HCT116 (cell line): ENCODE results near the gene WDSUB1. TPM values are rescaled to one million over a fixed set of nuclear protein-coding genes. Genes with fewer than 3 reads are reported as not detected.

Experiments
- ATAC-seq: fragments of 200-7000 bp; cut with Tn5 transposase; 2 replicates; pipeline ENCODE4 v1.9.1; 2020; ENCODE audit warnings: mild to moderate bottlenecking, moderate library complexity
- BruUV-seq: library from RNA; stranded (reverse); fragments of 400-500 nt; replicated peaks from 2 replicates; lab custom pipeline; 2021; lab: Mats Ljungman, UMichigan
- CTCF ChIA-PET: fragments of 300-600 bp; sonication (Branson Sonifier 250); formaldehyde crosslinking; loops from one replicate; lab custom pipeline; 2021; ENCODE audit warnings: antibody characterized with exemption; lab: Charles Lee
- POLR2A ChIA-PET: fragments of 300-600, 350-600 bp; sonication (Branson Sonifier 250); formaldehyde crosslinking; loops from one replicate; lab custom pipeline; 2021; ENCODE audit warnings: antibody characterized with exemption; lab: Charles Lee
- RAD21 ChIA-PET, 2 experiments: fragments of 300-600 bp; sonication (Branson Sonifier 250); formaldehyde crosslinking; loops; one replicate each; lab custom pipeline; 2023; ENCODE audit warnings: low total read pairs in 2 of 2; ENCODE audit not compliant: uncharacterized antibody in 2 of 2, unreplicated experiment in 2 of 2, low non-redundant PET in 1 of 2; lab: Charles Lee
- DNase-seq: peaks from one replicate; pipeline ENCODE4 v3.0.0-alpha.2; 2010; ENCODE audit warnings: low read depth, low spot score
- H2AFZ ChIP-seq: fragments of 200-600 bp; shearing (Covaris generic), sonication (generic); 2 replicates; pipeline ENCODE4 v1.6.1; 2017; ENCODE audit warnings: low read depth, mixed run types, mixed read lengths, antibody characterized with exemption, low read length; ENCODE audit not compliant: poor library complexity, severe bottlenecking
- H3K27ac ChIP-seq: 2 replicates; pipeline ENCODE4 v1.5.1; 2012; ENCODE audit warnings: low read depth, low read length
- H3K27me3 ChIP-seq: fragments of 200-600 bp; sonication (generic); 2 replicates; pipeline ENCODE4 v1.6.1; 2016; ENCODE audit warnings: mixed run types, low read length, mixed read lengths; ENCODE audit not compliant: insufficient read depth
- H3K36me3 ChIP-seq, 2 experiments: fragments of 200-500 bp in 1 of 2; fragments of 200-600 bp in 1 of 2; sonication (Bioruptor generic) in 1 of 2; sonication (generic) in 1 of 2; 2 replicates each; pipeline versions ENCODE4 v1.5.1 to v1.6.1; 2014 to 2016; ENCODE audit warnings: low read length in 2 of 2, inconsistent platforms in 1 of 2, mixed read lengths in 1 of 2, mixed run types in 1 of 2; ENCODE audit not compliant: insufficient read depth in 2 of 2, control insufficient read depth in 1 of 2
- H3K4me1 ChIP-seq, 2 experiments: fragments of 200-600 bp in 1 of 2; sonication (generic) in 1 of 2; 2 replicates each; pipeline versions ENCODE4 v1.5.1 to v1.6.1; 2012 to 2017; ENCODE audit warnings: low read length in 2 of 2, inconsistent platforms in 1 of 2, mild to moderate bottlenecking in 1 of 2, mixed read lengths in 1 of 2, mixed run types in 1 of 2, moderate library complexity in 1 of 2; ENCODE audit not compliant: insufficient read depth in 2 of 2, control insufficient read depth in 1 of 2
- H3K4me2 ChIP-seq: fragments of 200-600 bp; sonication (generic); 2 replicates; pipeline ENCODE4 v1.6.1; 2017; ENCODE audit warnings: mixed run types, low read length, mixed read lengths
- H3K4me3 ChIP-seq, 2 experiments: fragments of 200-600 bp in 1 of 2; sonication (generic) in 1 of 2; replicated peaks in 1 of 2; 2 replicates each; pipeline ENCODE4 v1.5.1; 2011 to 2016; ENCODE audit warnings: low read length in 2 of 2, control low read depth in 1 of 2, low read depth in 1 of 2, mild to moderate bottlenecking in 1 of 2, mixed read lengths in 1 of 2, mixed run types in 1 of 2
- H3K79me2 ChIP-seq: fragments of 200-600 bp; sonication (generic); 2 replicates; pipeline ENCODE4 v1.6.1; 2017; ENCODE audit warnings: mild to moderate bottlenecking, mixed run types, low read length, moderate library complexity, mixed read lengths; ENCODE audit not compliant: insufficient read depth
- H3K9ac ChIP-seq: fragments of 200-600 bp; sonication (generic); 2 replicates; pipeline ENCODE4 v1.6.1; 2016; ENCODE audit warnings: low read length, mixed read lengths
- H3K9me2 ChIP-seq: fragments of 200-600 bp; sonication (generic), shearing (Covaris generic); 2 replicates; pipeline ENCODE4 v1.6.1; 2017; ENCODE audit warnings: mixed run types, mild to moderate bottlenecking, moderate library complexity; ENCODE audit not compliant: insufficient read depth
- H3K9me3 ChIP-seq, 2 experiments: fragments of 200-500 bp in 1 of 2; fragments of 200-600 bp in 1 of 2; sonication (Bioruptor generic) in 1 of 2; sonication (generic) in 1 of 2; 2 replicates each; pipeline ENCODE4 v1.6.1; 2014 to 2017; ENCODE audit warnings: low read length in 2 of 2, mixed read lengths in 2 of 2, inconsistent platforms in 1 of 2, low read depth in 1 of 2, mild to moderate bottlenecking in 1 of 2, mixed run types in 1 of 2, moderate library complexity in 1 of 2; ENCODE audit not compliant: control insufficient read depth in 1 of 2, insufficient read depth in 1 of 2
- H4K20me1 ChIP-seq: fragments of 200-600 bp; sonication (generic), shearing (Covaris generic); 2 replicates; pipeline ENCODE4 v1.6.1; 2017; ENCODE audit warnings: mixed run types, mild to moderate bottlenecking, moderate library complexity; ENCODE audit not compliant: insufficient read depth
- CBX3 ChIP-seq: IDR thresholded peaks from 2 replicates; pipeline ENCODE4 v1.6.1; 2012; ENCODE audit warnings: low read depth
- EGR1 ChIP-seq: IDR thresholded peaks from 2 replicates; pipeline ENCODE4 v1.6.1; 2012; ENCODE audit warnings: low read depth
- ELF1 ChIP-seq: IDR thresholded peaks from 2 replicates; pipeline ENCODE4 v1.6.1; 2012; ENCODE audit warnings: low read depth, borderline replicate concordance
- EZH2phosphoT487 ChIP-seq: fragments of 200-600 bp; IDR thresholded peaks from 2 replicates; pipeline ENCODE4 v1.6.1; 2018; ENCODE audit warnings: antibody characterized with exemption, borderline replicate concordance
- FOSL1 ChIP-seq: IDR thresholded peaks from 2 replicates; pipeline ENCODE4 v1.6.1; 2012; ENCODE audit warnings: low read depth
- JUND ChIP-seq: IDR thresholded peaks from 2 replicates; pipeline ENCODE4 v1.6.1; 2012
- POLR2A ChIP-seq: IDR thresholded peaks from 2 replicates; pipeline ENCODE4 v1.7.0; 2011; ENCODE audit warnings: borderline replicate concordance; ENCODE audit not compliant: insufficient read depth, insufficient read length; ENCODE audit errors: extremely low read depth
- POLR2AphosphoS5 ChIP-seq: IDR thresholded peaks from 2 replicates; pipeline ENCODE4 v1.6.1; 2011; ENCODE audit warnings: mild to moderate bottlenecking, low read depth, low read length, moderate library complexity
- SIN3A ChIP-seq: IDR thresholded peaks from 2 replicates; pipeline ENCODE4 v1.6.1; 2012; ENCODE audit warnings: low read depth
- YY1 ChIP-seq: IDR thresholded peaks from 2 replicates; pipeline ENCODE4 v1.6.1; 2011; ENCODE audit warnings: low read length, low read depth, moderate library complexity, mild to moderate bottlenecking; ENCODE audit not compliant: insufficient replicate concordance; ENCODE audit errors: extremely low read depth
- ZNF274 ChIP-seq: fragments of 200-500 bp; sonication (Bioruptor generic); IDR thresholded peaks from 2 replicates; pipeline ENCODE4 v1.6.1; 2014; ENCODE audit warnings: mild to moderate bottlenecking, low read depth, low read length, inconsistent platforms
- intact Hi-C: fragments of 100-400 bp; cut with micrococcal nuclease; formaldehyde crosslinking; loops from 2 replicates; pipeline ENCODE4 v1.10.0; 2022
- total RNA-seq: library from RNA; stranded (reverse); gene quantifications from one replicate; pipeline ENCODE4 v1.2.1, GENCODE V29; 2021; ENCODE audit not compliant: unreplicated experiment
- TF ChIP-seq, protein P1 (sequence below), 3 experiments: fragments of 200-600 bp in 1 of 3; sonication (generic) in 1 of 3; IDR thresholded peaks in 2 of 3; conservative IDR thresholded peaks in 1 of 3; 2 replicates each; pipeline ENCODE4 v1.5.1; 2012 to 2017; ENCODE audit warnings: low read depth in 2 of 3, low read length in 2 of 3, antibody characterized with exemption in 1 of 3, borderline replicate concordance in 1 of 3, control low read depth in 1 of 3, mild to moderate bottlenecking in 1 of 3, mixed read lengths in 1 of 3, mixed run types in 1 of 3, moderate library complexity in 1 of 3; ENCODE audit not compliant: insufficient read depth in 1 of 3
- TF ChIP-seq, protein P2 (sequence below): IDR thresholded peaks from 2 replicates; pipeline ENCODE4 v1.6.1; 2011; ENCODE audit warnings: mild to moderate bottlenecking, low read length, moderate library complexity; ENCODE audit not compliant: insufficient replicate concordance; ENCODE audit errors: extremely low read depth
- TF ChIP-seq, protein P3 (sequence below): IDR thresholded peaks from 2 replicates; pipeline ENCODE4 v1.6.1; 2012; ENCODE audit warnings: low read depth
- TF ChIP-seq, protein P4 (sequence below): IDR thresholded peaks from 2 replicates; pipeline ENCODE4 v1.6.1; 2012

The WDSUB1 gene
- total RNA-seq, 1 experiment from 2014 or later, result 8.8 TPM

DNA sequence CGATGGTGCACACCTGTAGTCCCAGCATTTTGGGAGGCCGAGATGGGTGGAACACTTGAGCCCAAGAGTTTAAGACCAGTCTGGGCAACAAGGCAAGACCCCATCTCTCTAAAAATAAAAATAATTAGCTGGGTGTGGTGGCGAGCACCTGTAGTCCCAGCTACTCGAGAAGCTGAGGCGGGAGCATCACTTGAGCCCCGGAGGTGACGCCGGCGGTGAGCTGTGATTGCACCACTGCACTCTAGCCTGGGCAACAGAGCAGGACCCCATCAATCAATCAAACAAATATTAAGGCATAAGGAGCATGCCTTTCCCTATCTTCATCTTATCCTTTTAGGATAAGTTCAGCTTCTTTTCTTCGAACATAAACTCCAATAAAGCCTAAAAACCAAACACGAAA lies 1.1 kb downstream of the WDSUB1 start:
- Histone ChIP-seq H2AFZ (no peak overlapping the region), H3K27ac (no peak overlapping the region)

More for the DNA sequence above, 1.1 kb downstream of the WDSUB1 start:
- CTCF ChIA-PET, result no interaction called here
- no peaks in the 10 kb centered on the region for H3K9me3 ChIP-seq
- RAD21 ChIA-PET, result no interaction called here
- peaks cover 14% of the 10 kb centered on the region for H3K79me2 ChIP-seq
- peak overlapping the region; percentile 73 to 78 for H3K4me3 ChIP-seq
- no peaks in the 10 kb centered on the region for H3K27me3 ChIP-seq
- POLR2A ChIA-PET, result interaction anchor here (0.8 kb wide), 1 partner anchor 289 kb away, joined by 3 read pairs; no protein-coding TSS in a partner anchor
- intact Hi-C loops, result loop anchor here (5.0 kb wide), 1 partner anchor 332 kb away; the partner anchor contains the start of gene BAZ2B
- BruUV-seq, result no TSS peak
- peak overlapping the region; percentile 93 for H3K4me2 ChIP-seq
- ATAC-seq (no peak), DNase-seq (no peak)
- TF ChIP-seq, protein P1, sequence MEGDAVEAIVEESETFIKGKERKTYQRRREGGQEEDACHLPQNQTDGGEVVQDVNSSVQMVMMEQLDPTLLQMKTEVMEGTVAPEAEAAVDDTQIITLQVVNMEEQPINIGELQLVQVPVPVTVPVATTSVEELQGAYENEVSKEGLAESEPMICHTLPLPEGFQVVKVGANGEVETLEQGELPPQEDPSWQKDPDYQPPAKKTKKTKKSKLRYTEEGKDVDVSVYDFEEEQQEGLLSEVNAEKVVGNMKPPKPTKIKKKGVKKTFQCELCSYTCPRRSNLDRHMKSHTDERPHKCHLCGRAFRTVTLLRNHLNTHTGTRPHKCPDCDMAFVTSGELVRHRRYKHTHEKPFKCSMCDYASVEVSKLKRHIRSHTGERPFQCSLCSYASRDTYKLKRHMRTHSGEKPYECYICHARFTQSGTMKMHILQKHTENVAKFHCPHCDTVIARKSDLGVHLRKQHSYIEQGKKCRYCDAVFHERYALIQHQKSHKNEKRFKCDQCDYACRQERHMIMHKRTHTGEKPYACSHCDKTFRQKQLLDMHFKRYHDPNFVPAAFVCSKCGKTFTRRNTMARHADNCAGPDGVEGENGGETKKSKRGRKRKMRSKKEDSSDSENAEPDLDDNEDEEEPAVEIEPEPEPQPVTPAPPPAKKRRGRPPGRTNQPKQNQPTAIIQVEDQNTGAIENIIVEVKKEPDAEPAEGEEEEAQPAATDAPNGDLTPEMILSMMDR (IDR thresholded peaks at IDR 0.05 in 2 of 3, conservative IDR thresholded peaks at IDR 0.05 in 1 of 3; ENCODE audit: borderline replicate concordance in 1 of 3, insufficient read depth in 1 of 3, low read depth in 2 of 3, low read length in 2 of 3), result no peak
- TF ChIP-seq, protein P2, sequence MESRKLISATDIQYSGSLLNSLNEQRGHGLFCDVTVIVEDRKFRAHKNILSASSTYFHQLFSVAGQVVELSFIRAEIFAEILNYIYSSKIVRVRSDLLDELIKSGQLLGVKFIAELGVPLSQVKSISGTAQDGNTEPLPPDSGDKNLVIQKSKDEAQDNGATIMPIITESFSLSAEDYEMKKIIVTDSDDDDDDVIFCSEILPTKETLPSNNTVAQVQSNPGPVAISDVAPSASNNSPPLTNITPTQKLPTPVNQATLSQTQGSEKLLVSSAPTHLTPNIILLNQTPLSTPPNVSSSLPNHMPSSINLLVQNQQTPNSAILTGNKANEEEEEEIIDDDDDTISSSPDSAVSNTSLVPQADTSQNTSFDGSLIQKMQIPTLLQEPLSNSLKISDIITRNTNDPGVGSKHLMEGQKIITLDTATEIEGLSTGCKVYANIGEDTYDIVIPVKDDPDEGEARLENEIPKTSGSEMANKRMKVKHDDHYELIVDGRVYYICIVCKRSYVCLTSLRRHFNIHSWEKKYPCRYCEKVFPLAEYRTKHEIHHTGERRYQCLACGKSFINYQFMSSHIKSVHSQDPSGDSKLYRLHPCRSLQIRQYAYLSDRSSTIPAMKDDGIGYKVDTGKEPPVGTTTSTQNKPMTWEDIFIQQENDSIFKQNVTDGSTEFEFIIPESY, result no peak
- TF ChIP-seq, protein P3, sequence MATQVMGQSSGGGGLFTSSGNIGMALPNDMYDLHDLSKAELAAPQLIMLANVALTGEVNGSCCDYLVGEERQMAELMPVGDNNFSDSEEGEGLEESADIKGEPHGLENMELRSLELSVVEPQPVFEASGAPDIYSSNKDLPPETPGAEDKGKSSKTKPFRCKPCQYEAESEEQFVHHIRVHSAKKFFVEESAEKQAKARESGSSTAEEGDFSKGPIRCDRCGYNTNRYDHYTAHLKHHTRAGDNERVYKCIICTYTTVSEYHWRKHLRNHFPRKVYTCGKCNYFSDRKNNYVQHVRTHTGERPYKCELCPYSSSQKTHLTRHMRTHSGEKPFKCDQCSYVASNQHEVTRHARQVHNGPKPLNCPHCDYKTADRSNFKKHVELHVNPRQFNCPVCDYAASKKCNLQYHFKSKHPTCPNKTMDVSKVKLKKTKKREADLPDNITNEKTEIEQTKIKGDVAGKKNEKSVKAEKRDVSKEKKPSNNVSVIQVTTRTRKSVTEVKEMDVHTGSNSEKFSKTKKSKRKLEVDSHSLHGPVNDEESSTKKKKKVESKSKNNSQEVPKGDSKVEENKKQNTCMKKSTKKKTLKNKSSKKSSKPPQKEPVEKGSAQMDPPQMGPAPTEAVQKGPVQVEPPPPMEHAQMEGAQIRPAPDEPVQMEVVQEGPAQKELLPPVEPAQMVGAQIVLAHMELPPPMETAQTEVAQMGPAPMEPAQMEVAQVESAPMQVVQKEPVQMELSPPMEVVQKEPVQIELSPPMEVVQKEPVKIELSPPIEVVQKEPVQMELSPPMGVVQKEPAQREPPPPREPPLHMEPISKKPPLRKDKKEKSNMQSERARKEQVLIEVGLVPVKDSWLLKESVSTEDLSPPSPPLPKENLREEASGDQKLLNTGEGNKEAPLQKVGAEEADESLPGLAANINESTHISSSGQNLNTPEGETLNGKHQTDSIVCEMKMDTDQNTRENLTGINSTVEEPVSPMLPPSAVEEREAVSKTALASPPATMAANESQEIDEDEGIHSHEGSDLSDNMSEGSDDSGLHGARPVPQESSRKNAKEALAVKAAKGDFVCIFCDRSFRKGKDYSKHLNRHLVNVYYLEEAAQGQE, result no peak
- TF ChIP-seq SIN3A, result no peak
- TF ChIP-seq YY1, result no peak
- no peak for TF ChIP-seq EZH2phosphoT487
- TF ChIP-seq CBX3, result no peak
- TF ChIP-seq FOSL1, result no peak
- no peak for TF ChIP-seq JUND
- no peak for TF ChIP-seq POLR2A
- TF ChIP-seq ELF1, result no peak
- TF ChIP-seq ZNF274, result no peak
- no peak for TF ChIP-seq EGR1
- TF ChIP-seq, protein P4, sequence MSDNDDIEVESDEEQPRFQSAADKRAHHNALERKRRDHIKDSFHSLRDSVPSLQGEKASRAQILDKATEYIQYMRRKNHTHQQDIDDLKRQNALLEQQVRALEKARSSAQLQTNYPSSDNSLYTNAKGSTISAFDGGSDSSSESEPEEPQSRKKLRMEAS, result no peak
- TF ChIP-seq POLR2AphosphoS5, result no peak
- H3K9me2 ChIP-seq, result no peaks in the 10 kb centered on the region
- no peaks in the 10 kb centered on the region for H4K20me1 ChIP-seq
- H3K4me1 ChIP-seq, result peaks cover under 1 to 24% of the 10 kb centered on the region in 2 experiments; a peak in 3 of 4 replicates
- peak overlapping the region; percentile 69; the same call in 1 of the 2 replicates for H3K9ac ChIP-seq
- no peaks in the 10 kb centered on the region for H3K36me3 ChIP-seq
